Measurements from ENCODE around the gene RAB11A. TPM values are rescaled to one million over a fixed set of nuclear protein-coding genes. Genes with fewer than 3 reads are reported as not detected.

The RAB11A gene
- total and polyA plus RNA-seq, 2 donors (not counting 3 experiments of a cell fraction or from before 2014, with no cell fraction given) = 239 to 250 TPM

DNA sequence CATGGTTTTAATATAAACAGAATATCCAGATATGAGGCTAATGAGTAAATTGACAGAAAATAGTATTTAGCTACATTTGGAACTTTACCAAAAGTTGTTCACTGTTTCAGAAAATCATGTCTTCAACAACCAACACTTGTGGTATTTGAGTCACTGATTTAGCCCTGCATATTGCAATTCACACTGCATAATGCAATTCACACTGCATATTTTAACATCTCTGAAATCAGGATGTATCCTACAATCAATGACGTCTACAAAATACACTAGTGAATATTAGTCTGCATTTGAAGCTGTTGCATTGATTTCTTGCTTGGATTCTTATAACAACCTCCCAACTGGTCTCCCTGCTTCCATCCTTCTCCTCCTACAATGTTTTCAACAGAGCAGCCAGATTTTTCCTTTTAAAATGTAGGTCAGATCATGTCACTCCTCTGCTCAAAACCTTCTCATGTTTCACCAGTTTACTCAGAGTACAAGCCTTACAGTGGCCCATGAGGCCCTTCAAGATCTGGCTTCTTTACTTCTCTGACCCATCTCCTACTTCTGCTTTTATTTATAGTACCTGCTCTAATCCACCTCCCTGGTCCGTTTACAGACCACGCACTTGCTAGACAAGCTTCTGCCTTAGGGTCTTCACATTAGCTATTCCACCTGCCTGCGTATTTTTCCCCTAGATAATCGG lies 11.4 kb upstream of the RAB11A start:
- dilution Hi-C loops (cut with MboI; ENCODE audit: extremely low pct_ligation_motif_present, low sequenced_read_pairs) = no loop called here
- Histone ChIP-seq H3K79me2 (ENCODE audit: control insufficient read depth, insufficient read depth, low read length) (no peaks in the 10 kb centered on the region), H2AFZ (ENCODE audit: low read depth, low read length) (no peak overlapping the region), H3K27me3 (ENCODE audit: control insufficient read depth in 2 of 2, insufficient read depth in 2 of 2, low read length in 2 of 2) (no peaks in the 10 kb centered on the region), H3K9ac (replicated peaks; ENCODE audit: extremely low read depth, insufficient read depth, low read length) (no peak overlapping the region), H3K9me3 (replicated peaks; ENCODE audit: control insufficient read depth, insufficient read depth, low read length) (no peaks in the 10 kb centered on the region), H3K27ac (ENCODE audit: insufficient read depth, low read depth, low read length) (no peak overlapping the region), H3K36me3 (ENCODE audit: control insufficient read depth in 2 of 2, extremely low read depth in 1 of 2, insufficient read depth in 2 of 2, low read length in 2 of 2) (no peaks in the 10 kb centered on the region), H3K4me3 (replicated peaks in 1 of 3; ENCODE audit: insufficient read depth in 1 of 3, low read depth in 1 of 3, low read length in 3 of 3) (no peak overlapping the region), H3K9me1 (replicated peaks; ENCODE audit: control insufficient read depth, extremely low read depth, insufficient read depth, low read length) (no peaks in the 10 kb centered on the region), H4K20me1 (replicated peaks; ENCODE audit: control insufficient read depth, extremely low read depth, insufficient read depth, low read length) (no peaks in the 10 kb centered on the region), H3K4me1 (ENCODE audit: control insufficient read depth, extremely low read depth, insufficient read depth, low read length) (no peaks in the 10 kb centered on the region), H3K4me2 (ENCODE audit: insufficient read depth, low read length) (no peak overlapping the region)
- FAIRE-seq = no peak
- no peak for DNase-seq (ENCODE audit: low read depth, low spot score)
- ChIA-PET POLR2A (no interaction called here), CTCF (interaction anchor here (0.8 to 2.6 kb wide), 13 partner anchors 11 to 222 kb away, joined by 3 to 28 read pairs (median 6); partner anchors contain the start of genes DENND4A and RAB11A)
- no TSS peak for BruUV-seq (replicated peaks)
- TF ChIP-seq GATA2 (IDR thresholded peaks at IDR 0.05; ENCODE audit: insufficient read depth, insufficient read length, low read depth, low read length) (no peak), EZH2 (IDR thresholded peaks at IDR 0.05; ENCODE audit: borderline replicate concordance, low read depth, low read length, severe bottlenecking) (no peak), POLR2AphosphoS5 (IDR thresholded peaks at IDR 0.05; ENCODE audit: insufficient read depth, low read depth, low read length) (no peak), POLR2A (IDR thresholded peaks at IDR 0.05; ENCODE audit: low read depth, low read length) (no peak), MYC (IDR thresholded peaks at IDR 0.05; ENCODE audit: low read depth, low read length) (no peak), FOS (IDR thresholded peaks at IDR 0.05; ENCODE audit: borderline replicate concordance, insufficient read depth, low read length) (no peak), JUN (IDR thresholded peaks at IDR 0.05; ENCODE audit: borderline replicate concordance, insufficient read depth, insufficient read length, low read depth) (no peak)
- TF ChIP-seq, protein P1, sequence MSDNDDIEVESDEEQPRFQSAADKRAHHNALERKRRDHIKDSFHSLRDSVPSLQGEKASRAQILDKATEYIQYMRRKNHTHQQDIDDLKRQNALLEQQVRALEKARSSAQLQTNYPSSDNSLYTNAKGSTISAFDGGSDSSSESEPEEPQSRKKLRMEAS (IDR thresholded peaks at IDR 0.05; ENCODE audit: insufficient read depth, insufficient read length) = no peak
- TF ChIP-seq, protein P2, sequence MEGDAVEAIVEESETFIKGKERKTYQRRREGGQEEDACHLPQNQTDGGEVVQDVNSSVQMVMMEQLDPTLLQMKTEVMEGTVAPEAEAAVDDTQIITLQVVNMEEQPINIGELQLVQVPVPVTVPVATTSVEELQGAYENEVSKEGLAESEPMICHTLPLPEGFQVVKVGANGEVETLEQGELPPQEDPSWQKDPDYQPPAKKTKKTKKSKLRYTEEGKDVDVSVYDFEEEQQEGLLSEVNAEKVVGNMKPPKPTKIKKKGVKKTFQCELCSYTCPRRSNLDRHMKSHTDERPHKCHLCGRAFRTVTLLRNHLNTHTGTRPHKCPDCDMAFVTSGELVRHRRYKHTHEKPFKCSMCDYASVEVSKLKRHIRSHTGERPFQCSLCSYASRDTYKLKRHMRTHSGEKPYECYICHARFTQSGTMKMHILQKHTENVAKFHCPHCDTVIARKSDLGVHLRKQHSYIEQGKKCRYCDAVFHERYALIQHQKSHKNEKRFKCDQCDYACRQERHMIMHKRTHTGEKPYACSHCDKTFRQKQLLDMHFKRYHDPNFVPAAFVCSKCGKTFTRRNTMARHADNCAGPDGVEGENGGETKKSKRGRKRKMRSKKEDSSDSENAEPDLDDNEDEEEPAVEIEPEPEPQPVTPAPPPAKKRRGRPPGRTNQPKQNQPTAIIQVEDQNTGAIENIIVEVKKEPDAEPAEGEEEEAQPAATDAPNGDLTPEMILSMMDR (IDR thresholded peaks at IDR 0.05; ENCODE audit: extremely low read depth in 1 of 2, insufficient read depth in 1 of 2, low read depth in 1 of 2, low read length in 2 of 2) = no peak
- intact Hi-C loops (cut with micrococcal nuclease) = loop anchor here (1.0 to 2.0 kb wide), 3 partner anchors 25 to 247 kb away; partner anchors contain the start of gene INTS14

All from endothelial cell of umbilical vein (primary cell).